Stimulated activated CD8-positive, alpha-beta memory T cell treated with anti-CD3 and anti-CD28 coated beads, Interleukin-12 subunit alpha, Interleukin-12 subunit beta, amount 100 ng/mL, for 24 hours (primary cell): ENCODE data around the gene RANGRF.

Experiments used
- DNase-seq: peaks from one replicate; pipeline ENCODE4 v3.0.0-alpha.2; 2020; ENCODE audit errors: extremely low read depth

The RANGRF gene

GRCh38 chr17:8312726-8313600, 24.5 kb downstream of the RANGRF start:
- no peak for DNase-seq

GRCh38 chr17:8314797-8315763, 26.6 kb downstream of the RANGRF start:
- no peak for DNase-seq

GRCh38 chr17:8315764-8316217, 27.3 kb downstream of the RANGRF start:
- no peak for DNase-seq

GRCh38 chr17:8318010-8318935, 29.8 kb downstream of the RANGRF start:
- no peak for DNase-seq

- no peak for DNase-seq
Observed at GRCh38 chr17:8320262-8320661, 31.8 kb downstream of the RANGRF start.

GRCh38 chr17:8320990-8321389, 32.5 kb downstream of the RANGRF start:
- DNase-seq: no peak

GRCh38 chr17:8322061-8322460, 33.6 kb downstream of the RANGRF start:
- no peak for DNase-seq

- DNase-seq: no peak
Observed at GRCh38 chr17:8324132-8324531, 35.7 kb downstream of the RANGRF start.

GRCh38 chr17:8324923-8325322, 36.5 kb downstream of the RANGRF start:
- DNase-seq: no peak

- DNase-seq: no peak
Observed at GRCh38 chr17:8326511-8327302, 38.2 kb downstream of the RANGRF start.

GRCh38 chr17:8327303-8327649, 38.8 kb downstream of the RANGRF start:
- no peak for DNase-seq

- no peak for DNase-seq
Observed at GRCh38 chr17:8332128-8332527, 43.7 kb downstream of the RANGRF start.

- no peak for DNase-seq
Observed at GRCh38 chr17:8332688-8333087, 44.2 kb downstream of the RANGRF start.

- no peak for DNase-seq
Observed at GRCh38 chr17:8333281-8333680, 44.8 kb downstream of the RANGRF start.

- DNase-seq: no peak
Observed at GRCh38 chr17:8337802-8338752, 49.6 kb downstream of the RANGRF start.

- DNase-seq: no peak
Observed at GRCh38 chr17:8338753-8339140, 50.3 kb downstream of the RANGRF start.

- no peak for DNase-seq
Observed at GRCh38 chr17:8339540-8339939, 51.1 kb downstream of the RANGRF start, which contains the start of gene ODF4. Gene ODF4, plus strand, starts transcription at chr17:8339840. Its CDS starts 212 bp downstream, at chr17:8340052.
